WTC11 (cell line): ENCODE results near the gene SCYL3. TPM values are rescaled to one million over a fixed set of nuclear protein-coding genes. Genes with fewer than 3 reads are reported as not detected.

ENCODE experiments used
- ATAC-seq: fragments of 200-7000 bp; cut with Tn5 transposase; 2 replicates; pipeline ENCODE4 v1.10.0; 2021; ENCODE audit warnings: mild to moderate bottlenecking, moderate library complexity
- CTCF ChIA-PET: fragments of 300-600 bp; sonication (Branson Sonifier 250); formaldehyde crosslinking; loops from one replicate; lab custom pipeline; 2021; ENCODE audit warnings: antibody characterized with exemption; lab: Charles Lee
- POLR2A ChIA-PET: fragments of 350-600 bp; sonication (Branson Sonifier 250); formaldehyde crosslinking; loops from one replicate; lab custom pipeline; 2021; ENCODE audit warnings: antibody characterized with exemption; lab: Charles Lee
- DNase-seq: peaks from one replicate; pipeline ENCODE4 v3.0.0; 2021; ENCODE audit warnings: low spot score
- H3K27ac Mint-ChIP-seq: 2 replicates; pipeline ENCODE4 v1.8.0; 2021; ENCODE audit warnings: mixed read lengths
- H3K27me3 Mint-ChIP-seq: 2 replicates; pipeline ENCODE4 v1.8.0; 2021; ENCODE audit warnings: low read depth, mild to moderate bottlenecking, moderate library complexity, mixed read lengths
- H3K36me3 Mint-ChIP-seq: 2 replicates; pipeline ENCODE4 v1.8.0; 2021; ENCODE audit warnings: mixed read lengths
- H3K4me1 Mint-ChIP-seq: 2 replicates; pipeline ENCODE4 v1.8.0; 2022; ENCODE audit warnings: mixed read lengths
- H3K4me3 Mint-ChIP-seq: 2 replicates; pipeline ENCODE4 v1.8.0; 2021; ENCODE audit warnings: mild to moderate bottlenecking, moderate library complexity, mixed read lengths
- H3K9me3 Mint-ChIP-seq: 2 replicates; pipeline ENCODE4 v1.8.0; 2021; ENCODE audit warnings: mixed read lengths
- AR ChIP-seq: fragments of 250-450 bp; sonication (Bioruptor Pico); IDR thresholded peaks from 2 replicates; pipeline ENCODE4 v1.9.0; 2021; ENCODE audit warnings: mild to moderate bottlenecking
- ATF1 ChIP-seq: sonication (generic); formaldehyde crosslinking; IDR thresholded peaks from 2 replicates; pipeline ENCODE4 v1.8.1; 2023; ENCODE audit warnings: mild to moderate bottlenecking, moderate library complexity, missing genetic modification reagents
- ATF3 ChIP-seq: sonication (generic); formaldehyde crosslinking; conservative IDR thresholded peaks from 2 replicates; pipeline ENCODE4 v1.8.1; 2022; ENCODE audit warnings: mild to moderate bottlenecking, missing genetic modification reagents
- CREB1 ChIP-seq: sonication (generic); formaldehyde crosslinking; IDR thresholded peaks from 2 replicates; pipeline ENCODE4 v1.8.0; 2023; ENCODE audit warnings: mild to moderate bottlenecking, missing genetic modification reagents
- CREM ChIP-seq: sonication (generic); formaldehyde crosslinking; IDR thresholded peaks from 2 replicates; pipeline ENCODE4 v1.8.1; 2022; ENCODE audit warnings: mild to moderate bottlenecking, missing genetic modification reagents, moderate library complexity
- CTCF ChIP-seq: fragments of 200-600 bp; IDR thresholded peaks from 2 replicates; pipeline ENCODE4 v1.8.0; 2022; ENCODE audit warnings: antibody characterized with exemption
- E2F5 ChIP-seq: sonication (generic); formaldehyde crosslinking; IDR thresholded peaks from 2 replicates; pipeline ENCODE4 v1.8.1; 2022; ENCODE audit warnings: mild to moderate bottlenecking, moderate library complexity, missing genetic modification reagents
- ETV6 ChIP-seq: sonication (generic); formaldehyde crosslinking; IDR thresholded peaks from 2 replicates; pipeline ENCODE4 v1.8.1; 2022; ENCODE audit warnings: mild to moderate bottlenecking, missing genetic modification reagents
- FOXP4 ChIP-seq: sonication (generic); formaldehyde crosslinking; IDR thresholded peaks from 2 replicates; pipeline ENCODE4 v1.8.0; 2022; ENCODE audit warnings: mild to moderate bottlenecking, missing genetic modification reagents
- HMGA2 ChIP-seq: fragments of 250-450 bp; sonication (Bioruptor Pico); IDR thresholded peaks from 2 replicates; pipeline ENCODE4 v1.4.0; 2021; ENCODE audit warnings: mild to moderate bottlenecking, moderate library complexity
- MYBL2 ChIP-seq: sonication (generic); formaldehyde crosslinking; IDR thresholded peaks from 2 replicates; pipeline ENCODE4 v1.8.1; 2023; ENCODE audit warnings: mild to moderate bottlenecking, moderate library complexity, missing genetic modification reagents
- OVOL2 ChIP-seq: fragments of 250-450 bp; sonication (Bioruptor Pico); IDR thresholded peaks from 2 replicates; pipeline ENCODE4 v1.9.0; 2021; ENCODE audit warnings: mild to moderate bottlenecking, borderline replicate concordance
- PRDM15 ChIP-seq: sonication (generic); formaldehyde crosslinking; IDR thresholded peaks from 2 replicates; pipeline ENCODE4 v1.8.0; 2022; ENCODE audit warnings: missing genetic modification reagents
- SOX15 ChIP-seq: fragments of 250-450 bp; sonication (Bioruptor Pico); IDR thresholded peaks from 2 replicates; pipeline ENCODE4 v1.9.0; 2021; ENCODE audit warnings: mild to moderate bottlenecking
- SP1 ChIP-seq: sonication (generic); formaldehyde crosslinking; conservative IDR thresholded peaks from 2 replicates; pipeline ENCODE4 v1.8.1; 2022; ENCODE audit warnings: missing genetic modification reagents
- TP53 ChIP-seq: sonication (generic); formaldehyde crosslinking; IDR thresholded peaks from 2 replicates; pipeline ENCODE4 v1.8.1; 2023; ENCODE audit warnings: mild to moderate bottlenecking, missing genetic modification reagents
- ZBTB21 ChIP-seq: sonication (generic); formaldehyde crosslinking; IDR thresholded peaks from 2 replicates; pipeline ENCODE4 v1.8.1; 2023; ENCODE audit warnings: mild to moderate bottlenecking, missing genetic modification reagents, borderline replicate concordance
- ZBTB43 ChIP-seq: sonication (generic); formaldehyde crosslinking; IDR thresholded peaks from 2 replicates; pipeline ENCODE4 v1.8.1; 2023; ENCODE audit warnings: mild to moderate bottlenecking, missing genetic modification reagents
- ZNF121 ChIP-seq: sonication (generic); formaldehyde crosslinking; IDR thresholded peaks from 2 replicates; pipeline ENCODE4 v1.8.0; 2023; ENCODE audit warnings: missing genetic modification reagents
- ZNF317 ChIP-seq: sonication (generic); formaldehyde crosslinking; IDR thresholded peaks from 2 replicates; pipeline ENCODE4 v1.8.1; 2023; ENCODE audit warnings: low read depth, mild to moderate bottlenecking, moderate library complexity, missing genetic modification reagents, borderline replicate concordance
- ZNF396 ChIP-seq: fragments of 250-450 bp; sonication (Bioruptor Pico); IDR thresholded peaks from 2 replicates; pipeline ENCODE4 v1.8.0; 2021; ENCODE audit warnings: mild to moderate bottlenecking, moderate library complexity, borderline replicate concordance
- ZNF416 ChIP-seq: fragments of 250-450 bp; sonication (Bioruptor Pico); IDR thresholded peaks from 2 replicates; pipeline ENCODE4 v1.9.0; 2021; ENCODE audit warnings: mild to moderate bottlenecking, inconsistent platforms
- ZNF671 ChIP-seq: fragments of 250-450 bp; sonication (Bioruptor Pico); IDR thresholded peaks from 2 replicates; pipeline ENCODE4 v1.8.0; 2021; ENCODE audit warnings: mild to moderate bottlenecking
- total RNA-seq: library from RNA; stranded (reverse); gene quantifications from 3 replicates; pipeline ENCODE4 v1.2.3, GENCODE V29; 2021

Gene SCYL3
- total RNA-seq, 1 experiment from 2014 or later, result 5.3 TPM

GRCh38 chr1:169853341-169853740 is 40.4 kb downstream of the SCYL3 start:
- Mint-ChIP-seq H3K36me3 (peaks cover 56% of the 10 kb centered on the region), H3K4me3 (no peak overlapping the region), H3K9me3 (no peaks in the 10 kb centered on the region), H3K27ac (no peak overlapping the region), H3K4me1 (no peaks in the 10 kb centered on the region)
- no peak for ATAC-seq
- no peak for DNase-seq
- TF ChIP-seq ETV6 (no peak), ZBTB43 (CRISPR knock-in tag) (no peak), CREM (CRISPR knock-in tag) (no peak), ZNF671 (no peak), ATF1 (CRISPR knock-in tag) (no peak), ZBTB21 (CRISPR knock-in tag) (no peak), ZNF121 (CRISPR knock-in tag) (no peak), ATF3 (no peak), ZNF416 (no peak), AR (no peak), MYBL2 (no peak), TP53 (no peak), SP1 (CRISPR knock-in tag) (no peak), CREB1 (CRISPR knock-in tag) (no peak), CTCF (no peak), E2F5 (no peak), ZNF396 (CRISPR knock-in tag) (no peak), SOX15 (CRISPR knock-in tag) (no peak)
- TF ChIP-seq, all 79 proteins: peak for 0
- H3K27me3 Mint-ChIP-seq, result no peaks in the 10 kb centered on the region
- CTCF ChIA-PET, result no interaction called here
- POLR2A ChIA-PET, result interaction anchor here (0.6 kb wide), 1 partner anchor 363 kb away, joined by 3 read pairs; no protein-coding TSS in a partner anchor

- no peak for DNase-seq
- no peak for ATAC-seq
- ChIA-PET CTCF (no interaction called here), POLR2A (no interaction called here)
- Mint-ChIP-seq H3K27me3 (no peaks in the 10 kb centered on the region), H3K4me3 (no peak overlapping the region), H3K4me1 (no peaks in the 10 kb centered on the region), H3K9me3 (no peaks in the 10 kb centered on the region), H3K36me3 (peaks cover 58% of the 10 kb centered on the region), H3K27ac (no peak overlapping the region)
- TF ChIP-seq HMGA2 (no peak), ZBTB21 (CRISPR knock-in tag) (no peak), OVOL2 (CRISPR knock-in tag) (no peak), FOXP4 (CRISPR knock-in tag) (no peak), PRDM15 (CRISPR knock-in tag) (no peak), ZNF317 (no peak), E2F5 (no peak)
Observed at GRCh38 chr1:169849346-169850022, 44.2 kb downstream of the SCYL3 start.
